Thyroid gland (tissue), 4 donors: Measurements from ENCODE around the gene FAF2. TPM values are rescaled to one million over a fixed set of nuclear protein-coding genes. Genes with fewer than 3 reads are reported as not detected.
A peak's percentile ranks its signal among the peaks of the same experiment; 100 is the strongest.

Experiments
- DNase-seq, 2 donors: peaks; one replicate each; pipeline ENCODE4 v3.0.0-alpha.2; 2019
- H3K27ac ChIP-seq, 3 donors: fragments of 200-600 bp; sonication (generic); 1 replicate in 2 of 3; 2 replicates in 1 of 3; pipeline ENCODE4 v1.5.1; 2016 to 2019; ENCODE audit warnings: mild to moderate bottlenecking in 1 of 3, moderate library complexity in 1 of 3
- H3K27me3 ChIP-seq: fragments of 200-600 bp; sonication (generic); one replicate; pipeline ENCODE4 v1.5.1; 2019
- H3K36me3 ChIP-seq, 2 donors: fragments of 200-600 bp; sonication (generic); one replicate each; pipeline ENCODE4 v1.5.1; 2016 to 2019
- H3K4me1 ChIP-seq, 2 donors: fragments of 200-600 bp; sonication (generic); one replicate each; pipeline ENCODE4 v1.5.1; 2017 to 2019
- H3K4me3 ChIP-seq, 3 donors: fragments of 200-600 bp; sonication (generic); replicated peaks in 1 of 3; 1 replicate in 2 of 3; 2 replicates in 1 of 3; pipeline ENCODE4 v1.5.1; 2016; ENCODE audit warnings: mild to moderate bottlenecking in 1 of 3
- H3K9me3 ChIP-seq: fragments of 200-600 bp; sonication (generic); one replicate; pipeline ENCODE4 v1.5.1; 2017
- CTCF ChIP-seq, 6 experiments: fragments of 200-600 bp in 3 of 6; fragments of 450-650 bp in 3 of 6; sonication (generic) in 3 of 6; IDR thresholded peaks; one replicate each; pipeline ENCODE4 v1.5.1; 2016 to 2019; ENCODE audit warnings: antibody characterized with exemption in 6 of 6, mild to moderate bottlenecking in 2 of 6, inconsistent platforms in 1 of 6, moderate library complexity in 1 of 6
- POLR2A ChIP-seq, 2 donors: fragments of 450-650 bp; IDR thresholded peaks; one replicate each; pipeline ENCODE4 v1.6.1; 2017; ENCODE audit warnings: antibody characterized with exemption in 2 of 2, mild to moderate bottlenecking in 2 of 2, moderate library complexity in 1 of 2
- WGBS, 2 donors: methylation state at CpG; one replicate each; pipeline ENCODE4 v1.1.5; 2017; 5-methylcytosine and 5-hydroxymethylcytosine counted together
- intact Hi-C: fragments of 100-400 bp; cut with DNase I; formaldehyde crosslinking; loops from one replicate; pipeline ENCODE4 v1.15.1; 2023
- total RNA-seq, 4 donors: library from RNA; depleted of rRNA; stranded (reverse); fragments of >200 nt; gene quantifications; one replicate each; pipeline ENCODE4 v1.2.3, GENCODE V29; 2016

The FAF2 gene
- total RNA-seq, 4 donors from 2014 or later = 33.6 to 186 (median 43.2) TPM

DNA sequence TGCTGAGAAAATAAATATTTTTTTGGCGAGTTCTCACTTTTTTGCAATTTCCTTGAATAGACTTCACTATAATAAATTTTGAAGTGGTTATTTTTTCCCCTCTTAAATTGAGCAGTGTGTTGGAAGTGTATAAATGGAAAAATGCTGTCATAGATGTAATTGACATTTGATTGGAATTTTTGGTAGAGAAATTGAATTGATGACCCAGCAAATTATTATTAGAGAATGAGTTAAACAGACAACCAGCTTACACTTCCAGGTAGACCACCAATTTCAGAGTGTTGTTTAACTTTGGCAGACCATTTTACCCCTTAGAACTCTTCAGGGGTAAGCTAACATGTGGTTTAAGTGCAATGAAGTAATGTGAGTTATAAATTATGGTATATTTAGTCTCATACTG is 1.9 kb downstream of the FAF2 start:
- Histone ChIP-seq H3K4me3 (no peak overlapping the region), H3K27ac (no peak overlapping the region), H3K36me3 (peaks cover 0 to 11% of the 10 kb centered on the region in 2 donors), H3K9me3 (no peaks in the 10 kb centered on the region), H3K4me1 (peaks cover 13 to 19% of the 10 kb centered on the region in 2 donors), H3K27me3 (no peaks in the 10 kb centered on the region)
- 87 to 90% methylated on average over 1 of the region's 1 CpG for WGBS, 2 donors
- no peak for DNase-seq
- TF ChIP-seq POLR2A (IDR thresholded peaks at IDR 0.05) (no peak), CTCF (IDR thresholded peaks at IDR 0.05) (no peak)
- intact Hi-C loops = no loop called here

DNA sequence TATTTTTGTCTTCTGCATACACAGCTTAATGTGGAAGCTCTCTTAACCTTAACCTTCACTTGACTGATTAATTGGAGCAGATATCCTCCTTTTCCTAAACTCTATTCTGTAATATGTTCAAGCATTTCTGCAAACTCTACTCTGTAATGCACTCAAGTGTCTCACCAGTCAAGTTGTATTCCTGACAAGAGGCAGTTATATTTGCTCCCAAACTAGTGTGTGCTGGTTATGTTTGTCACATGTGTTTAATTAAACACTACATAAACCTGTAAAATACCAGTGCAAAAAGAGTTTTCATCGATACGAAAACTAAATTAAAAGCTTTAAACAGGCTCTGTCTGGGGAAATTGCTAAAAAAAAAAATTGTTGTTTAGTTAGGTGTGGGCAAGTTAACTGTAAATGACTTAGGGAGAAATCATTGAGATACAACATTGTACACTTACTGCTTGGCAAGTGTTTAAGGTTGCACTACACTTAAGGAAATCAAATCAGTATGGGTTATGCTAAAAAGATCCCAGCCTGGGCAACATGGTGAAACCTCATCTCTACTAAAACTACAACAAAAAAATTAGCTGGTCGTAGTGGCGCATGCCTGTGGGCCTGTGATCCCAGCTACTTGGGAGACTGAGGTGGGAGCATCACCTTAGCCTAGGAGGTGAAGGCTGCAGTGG is 6.7 kb downstream of the FAF2 start:
- WGBS, 2 donors = 97% methylated on average over 4 of the region's 4 CpGs
- TF ChIP-seq CTCF (IDR thresholded peaks at IDR 0.05) (no peak), POLR2A (IDR thresholded peaks at IDR 0.05) (no peak)
- H3K27ac ChIP-seq = no peak overlapping the region
- intact Hi-C loops = no loop called here
- DNase-seq = no peak
- H3K4me1 ChIP-seq = peaks cover 3 to 10% of the 10 kb centered on the region in 2 donors
- H3K36me3 ChIP-seq = peaks cover 0 to 11% of the 10 kb centered on the region in 2 donors
- no peaks in the 10 kb centered on the region for H3K9me3 ChIP-seq
- no peak overlapping the region for H3K4me3 ChIP-seq
- H3K27me3 ChIP-seq = no peaks in the 10 kb centered on the region

- TF ChIP-seq CTCF (IDR thresholded peaks at IDR 0.05) = no peak
- TF ChIP-seq POLR2A (IDR thresholded peaks at IDR 0.05) = no peak
These were observed 10.8 kb downstream of the FAF2 start for GRCh38 chr5:176458904-176459561.

GRCh38 chr5:176461349-176461748 is 13.2 kb downstream of the FAF2 start:
- no peak overlapping the region for H3K27ac ChIP-seq
- H3K4me1 ChIP-seq = peaks cover 10 to 14% of the 10 kb centered on the region in 2 donors
- WGBS, 2 donors = 92 to 96% methylated on average over 2 of the region's 2 CpGs
- H3K27me3 ChIP-seq = no peaks in the 10 kb centered on the region
- intact Hi-C loops = no loop called here
- H3K36me3 ChIP-seq = no peaks in the 10 kb centered on the region
- H3K4me3 ChIP-seq = no peak overlapping the region
- TF ChIP-seq CTCF (IDR thresholded peaks at IDR 0.05) (no peak), POLR2A (IDR thresholded peaks at IDR 0.05) (no peak)
- no peak for DNase-seq
- H3K9me3 ChIP-seq = no peaks in the 10 kb centered on the region

More at GRCh38 chr5:176458904-176459561, 10.8 kb downstream of the FAF2 start:
- H3K4me3 ChIP-seq = no peak overlapping the region
- peaks cover 0 to 5% of the 10 kb centered on the region in 2 donors for H3K4me1 ChIP-seq
- H3K27me3 ChIP-seq = no peaks in the 10 kb centered on the region
- peak in 1 of 2 donors; percentile 10 for DNase-seq
- no peaks in the 10 kb centered on the region for H3K9me3 ChIP-seq
- no peaks in the 10 kb centered on the region for H3K36me3 ChIP-seq
- H3K27ac ChIP-seq = no peak overlapping the region
- 98 to 100% methylated on average over 3 of the region's 3 CpGs for WGBS, 2 donors
- intact Hi-C loops = no loop called here

DNA sequence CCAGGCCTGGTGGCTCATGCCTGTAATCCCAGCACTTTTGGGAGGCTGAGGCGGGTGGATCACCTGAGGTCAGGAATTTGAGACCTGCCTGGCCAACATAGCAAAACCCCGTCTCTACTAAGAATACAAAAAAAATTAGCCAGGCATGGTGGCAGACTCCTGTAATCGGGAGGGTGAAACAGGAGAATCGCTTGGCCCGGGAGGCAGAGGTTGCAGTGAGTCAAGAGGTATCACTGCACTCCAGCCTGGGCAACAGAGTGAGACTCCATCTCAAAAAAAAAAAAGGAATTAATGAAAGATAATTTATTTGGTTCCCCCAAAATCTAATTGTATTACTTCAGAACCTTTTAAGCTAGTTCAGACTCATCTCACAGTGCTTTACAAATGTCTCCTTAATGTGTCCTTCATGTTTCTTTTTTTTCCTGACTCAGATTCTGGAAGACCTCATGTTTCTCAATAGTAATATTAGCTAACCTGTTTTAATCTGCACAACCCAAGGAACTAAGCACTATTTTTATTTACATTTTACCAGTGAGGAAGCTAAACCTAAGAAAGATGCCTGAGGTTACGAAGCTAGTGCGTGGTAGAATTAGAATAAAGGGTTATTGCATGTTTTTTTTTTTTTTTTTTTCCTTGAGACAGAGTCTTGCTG is 15.1 kb downstream of the FAF2 start:
- Histone ChIP-seq H3K4me3 (no peak overlapping the region), H3K36me3 (no peaks in the 10 kb centered on the region), H3K4me1 (peaks cover 10 to 19% of the 10 kb centered on the region in 2 donors), H3K27me3 (no peaks in the 10 kb centered on the region), H3K9me3 (no peaks in the 10 kb centered on the region), H3K27ac (no peak overlapping the region)
- 78 to 83% methylated on average over 7 of the region's 7 CpGs for WGBS, 2 donors
- peak in 1 of 2 donors; percentile 8 for DNase-seq
- no peak for TF ChIP-seq POLR2A (IDR thresholded peaks at IDR 0.05)
- TF ChIP-seq CTCF (IDR thresholded peaks at IDR 0.05) = no peak
- intact Hi-C loops = no loop called here
